GM13976 (cell line): ENCODE results near the gene PDS5A.

ENCODE experiments used
- DNase-seq: peaks from one replicate; pipeline ENCODE4 v3.0.0; 2012; ENCODE audit warnings: low spot score
- CTCF ChIP-seq: IDR thresholded peaks from 2 replicates; pipeline ENCODE4 v1.5.1; 2012; ENCODE audit warnings: borderline replicate concordance, mild to moderate bottlenecking; ENCODE audit not compliant: insufficient read depth; ENCODE audit errors: extremely low read depth, missing control alignments, control extremely low read depth
- in situ Hi-C: fragments of 300-500 bp; cut with MboI; formaldehyde crosslinking; loops from one replicate; pipeline ENCODE4 v1.12.0; 2022; ENCODE audit warnings: low sequenced_read_pairs, mixed read lengths, inconsistent platforms; ENCODE audit not compliant: unreplicated experiment

PDS5A gene

GRCh38 chr4:39883646-39884045 lies 94.1 kb downstream of the PDS5A start:
- in situ Hi-C loops = no loop called here
- no peak for TF ChIP-seq CTCF
- no peak for DNase-seq

GRCh38 chr4:39881789-39882188 lies 95.9 kb downstream of the PDS5A start:
- no peak for TF ChIP-seq CTCF
- in situ Hi-C loops = no loop called here
- DNase-seq = no peak

- no peak for DNase-seq
- in situ Hi-C loops = no loop called here
- TF ChIP-seq CTCF = no peak
Observed at GRCh38 chr4:39877971-39878370, 99.7 kb downstream of the PDS5A start.

GRCh38 chr4:39873823-39874222 lies 103.9 kb downstream of the PDS5A start:
- DNase-seq = no peak
- in situ Hi-C loops = no loop called here
- TF ChIP-seq CTCF = no peak

GRCh38 chr4:39865280-39865679 lies 112.4 kb downstream of the PDS5A start:
- in situ Hi-C loops = no loop called here
- no peak for TF ChIP-seq CTCF

GRCh38 chr4:39864391-39864790 lies 113.3 kb downstream of the PDS5A start:
- DNase-seq = no peak
- in situ Hi-C loops = no loop called here
- no peak for TF ChIP-seq CTCF

More at GRCh38 chr4:39865280-39865679, 112.4 kb downstream of the PDS5A start:
- DNase-seq = no peak

- DNase-seq = no peak
- in situ Hi-C loops = no loop called here
- TF ChIP-seq CTCF = no peak
Observed at GRCh38 chr4:39860804-39861203, 116.9 kb downstream of the PDS5A start.
